ENCODE results near the gene STPG2.

GRCh38 chr4:97720869-97721432 lies 422.3 kb downstream of the STPG2 start:
- no peak for TF ChIP-seq MYC (IDR thresholded peaks at IDR 0.05; ENCODE audit: low read depth, low read length)
- TF ChIP-seq MAX (IDR thresholded peaks at IDR 0.05; ENCODE audit: insufficient read depth, insufficient read length) = no peak
- peak; percentile 3 to 32 for TF ChIP-seq CTCF (IDR thresholded peaks at IDR 0.05; ENCODE audit: extremely low read depth in 1 of 2, insufficient read depth in 1 of 2, low read depth in 1 of 2, low read length in 2 of 2)
- no peak for TF ChIP-seq POLR2A (IDR thresholded peaks at IDR 0.05; ENCODE audit: low read depth, low read length)
- TF ChIP-seq EZH2 (IDR thresholded peaks at IDR 0.05; ENCODE audit: borderline replicate concordance, low read depth, low read length, severe bottlenecking) = no peak
- TF ChIP-seq POLR2AphosphoS5 (IDR thresholded peaks at IDR 0.05; ENCODE audit: insufficient read depth, low read depth, low read length) = no peak
- peak; percentile 74 for TF ChIP-seq FOS (IDR thresholded peaks at IDR 0.05; ENCODE audit: borderline replicate concordance, insufficient read depth, low read length)

All from endothelial cell of umbilical vein (primary cell).